Measurements from ENCODE around the gene OPN5.
"Not testable (repeated sequence)": the region's sequence is repeated elsewhere in the genome, so short reads cannot be mapped to it uniquely, and the experiment has no call there.

The OPN5 gene

GRCh38 chr6:47781732-47782131 is at the start of gene OPN5:
Gene OPN5 (plus strand): TSS chr6:47782032. CDS start chr6:47782067, 35 bp downstream.
- no peak for DNase-seq (ENCODE audit: low read depth in 3 of 3)

- DNase-seq (ENCODE audit: low read depth in 3 of 3) = no peak
Observed at GRCh38 chr6:47733879-47734558, 47.8 kb upstream of the OPN5 start.

GRCh38 chr6:47734831-47735481 is 46.9 kb upstream of the OPN5 start:
- no peak for DNase-seq (ENCODE audit: low read depth in 3 of 3)

GRCh38 chr6:47736083-47736700 is 45.6 kb upstream of the OPN5 start:
- no peak for DNase-seq (ENCODE audit: low read depth in 3 of 3)

- DNase-seq (ENCODE audit: low read depth in 3 of 3) = no peak
Observed at GRCh38 chr6:47737406-47737805, 44.4 kb upstream of the OPN5 start.

GRCh38 chr6:47740714-47741113 is 41.1 kb upstream of the OPN5 start:
- DNase-seq (ENCODE audit: low read depth in 3 of 3) = no peak

GRCh38 chr6:47741807-47742206 is 40.0 kb upstream of the OPN5 start:
- DNase-seq (ENCODE audit: low read depth in 3 of 3) = no peak

- no peak for DNase-seq (ENCODE audit: low read depth in 3 of 3)
Observed at GRCh38 chr6:47743744-47744143, 38.1 kb upstream of the OPN5 start.

GRCh38 chr6:47745269-47745668 is 36.6 kb upstream of the OPN5 start:
- DNase-seq (ENCODE audit: low read depth in 3 of 3) = not testable (repeated sequence)

- DNase-seq (ENCODE audit: low read depth in 3 of 3) = no peak
Observed at GRCh38 chr6:47749757-47750156, 32.1 kb upstream of the OPN5 start.

GRCh38 chr6:47752801-47753200 is 29.0 kb upstream of the OPN5 start:
- DNase-seq (ENCODE audit: low read depth in 3 of 3) = no peak

- DNase-seq (ENCODE audit: low read depth in 3 of 3) = no peak
Observed at GRCh38 chr6:47759364-47759763, 22.5 kb upstream of the OPN5 start.

- no peak for DNase-seq (ENCODE audit: low read depth in 3 of 3)
Observed at GRCh38 chr6:47762502-47762901, 19.3 kb upstream of the OPN5 start.

GRCh38 chr6:47766445-47766844 is 15.4 kb upstream of the OPN5 start:
- DNase-seq (ENCODE audit: low read depth in 3 of 3) = no peak

- DNase-seq (ENCODE audit: low read depth in 3 of 3) = no peak
Observed at GRCh38 chr6:47767102-47767501, 14.7 kb upstream of the OPN5 start.

- no peak for DNase-seq (ENCODE audit: low read depth in 3 of 3)
Observed at GRCh38 chr6:47769982-47770381, 11.8 kb upstream of the OPN5 start.

- DNase-seq (ENCODE audit: low read depth in 3 of 3) = no peak
Observed at GRCh38 chr6:47772359-47772758, 9.5 kb upstream of the OPN5 start.

GRCh38 chr6:47773005-47773404 is 8.8 kb upstream of the OPN5 start:
- no peak for DNase-seq (ENCODE audit: low read depth in 3 of 3)

- DNase-seq (ENCODE audit: low read depth in 3 of 3) = no peak
Observed at GRCh38 chr6:47780510-47781356, 1.1 kb upstream of the OPN5 start.

- no peak for DNase-seq (ENCODE audit: low read depth in 3 of 3)
Observed at GRCh38 chr6:47785182-47785581, 3.4 kb downstream of the OPN5 start.

- peak; percentile 4 to 13 (median 12) for DNase-seq (ENCODE audit: low read depth in 3 of 3)
Observed at GRCh38 chr6:47787620-47788497, 6.0 kb downstream of the OPN5 start.
